ENCODE data around the gene MYH1. TPM values are rescaled to one million over a fixed set of nuclear protein-coding genes. Genes with fewer than 3 reads are reported as not detected.

Gene MYH1
- total RNA-seq, 2 experiments from 2014 or later, result not detected

DNA sequence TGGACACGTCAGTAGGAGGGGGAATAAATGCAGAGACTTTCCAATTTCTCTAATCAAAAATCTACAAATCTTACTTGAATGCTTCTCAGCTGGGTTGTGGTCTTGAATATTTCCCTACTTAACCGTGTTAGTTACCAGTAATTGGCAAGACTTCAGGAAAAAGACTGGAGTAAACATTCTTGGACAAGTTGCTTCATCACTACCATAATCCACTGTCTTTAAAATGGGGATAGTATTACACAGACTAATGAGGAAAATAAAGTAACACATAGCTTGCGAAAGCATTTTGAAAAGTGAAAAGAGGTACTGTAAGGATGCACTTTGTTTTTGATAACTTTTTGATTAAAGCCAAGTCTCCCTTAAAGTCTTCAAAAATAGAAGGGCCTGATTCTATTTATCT is 18.4 kb downstream of the MYH1 start:
- no peaks in the 10 kb centered on the region for H3K9me3 ChIP-seq (ENCODE audit: control insufficient read depth in 1 of 2, insufficient read depth in 1 of 2, low read length in 2 of 2)
- ChIA-PET POLR2A (no interaction called here), CTCF (no interaction called here)
- TF ChIP-seq, protein P1, sequence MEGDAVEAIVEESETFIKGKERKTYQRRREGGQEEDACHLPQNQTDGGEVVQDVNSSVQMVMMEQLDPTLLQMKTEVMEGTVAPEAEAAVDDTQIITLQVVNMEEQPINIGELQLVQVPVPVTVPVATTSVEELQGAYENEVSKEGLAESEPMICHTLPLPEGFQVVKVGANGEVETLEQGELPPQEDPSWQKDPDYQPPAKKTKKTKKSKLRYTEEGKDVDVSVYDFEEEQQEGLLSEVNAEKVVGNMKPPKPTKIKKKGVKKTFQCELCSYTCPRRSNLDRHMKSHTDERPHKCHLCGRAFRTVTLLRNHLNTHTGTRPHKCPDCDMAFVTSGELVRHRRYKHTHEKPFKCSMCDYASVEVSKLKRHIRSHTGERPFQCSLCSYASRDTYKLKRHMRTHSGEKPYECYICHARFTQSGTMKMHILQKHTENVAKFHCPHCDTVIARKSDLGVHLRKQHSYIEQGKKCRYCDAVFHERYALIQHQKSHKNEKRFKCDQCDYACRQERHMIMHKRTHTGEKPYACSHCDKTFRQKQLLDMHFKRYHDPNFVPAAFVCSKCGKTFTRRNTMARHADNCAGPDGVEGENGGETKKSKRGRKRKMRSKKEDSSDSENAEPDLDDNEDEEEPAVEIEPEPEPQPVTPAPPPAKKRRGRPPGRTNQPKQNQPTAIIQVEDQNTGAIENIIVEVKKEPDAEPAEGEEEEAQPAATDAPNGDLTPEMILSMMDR (IDR thresholded peaks at IDR 0.05), result no peak
- H3K4me3 ChIP-seq (ENCODE audit: low read length), result no peak overlapping the region
- DNase-seq (no peak), ATAC-seq (ENCODE audit: poor library complexity) (no peak)
- no peak overlapping the region for H3K4me3 Mint-ChIP-seq
- no peaks in the 10 kb centered on the region for H3K36me3 Mint-ChIP-seq (ENCODE audit: low read depth)
- intact Hi-C loops (cut with DNase I, micrococcal nuclease), result no loop called here
- H3K27ac Mint-ChIP-seq, result no peak overlapping the region
- H3K27me3 Mint-ChIP-seq, result no peaks in the 10 kb centered on the region
- no peaks in the 10 kb centered on the region for H3K36me3 ChIP-seq (ENCODE audit: insufficient read depth, low read length)
- H3K9me3 Mint-ChIP-seq, result no peaks in the 10 kb centered on the region
- no peaks in the 10 kb centered on the region for H3K4me1 Mint-ChIP-seq (ENCODE audit: low read depth)
- no peaks in the 10 kb centered on the region for H3K27me3 ChIP-seq (ENCODE audit: control insufficient read depth in 1 of 2, insufficient read depth in 2 of 2, low read length in 2 of 2)
- H3K27ac ChIP-seq (ENCODE audit: low read depth in 1 of 2, low read length in 2 of 2), result no peak overlapping the region
- no peaks in the 10 kb centered on the region for H3K4me1 ChIP-seq (ENCODE audit: insufficient read depth, low read length)

DNA sequence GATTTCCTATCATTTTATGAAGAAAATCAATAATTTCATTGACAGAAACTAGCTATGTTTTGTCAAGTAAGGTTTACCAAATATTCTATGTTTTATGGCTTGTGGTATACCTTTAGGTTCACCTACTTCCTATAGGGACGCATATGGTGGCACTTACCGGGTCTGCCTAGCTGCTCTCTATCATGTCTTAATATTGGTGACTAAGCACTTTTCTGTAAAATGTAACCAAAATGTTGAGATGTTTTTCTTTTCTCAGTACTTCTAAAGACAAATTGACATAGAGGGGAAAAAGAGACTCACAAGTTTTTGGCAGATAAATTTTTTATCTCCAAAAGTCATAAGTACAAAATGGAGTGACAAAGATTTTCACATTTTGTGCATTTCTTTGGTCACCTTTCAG is 26.3 kb downstream of the MYH1 start:
- Mint-ChIP-seq H3K9me3 (peaks cover 17% of the 10 kb centered on the region), H3K27ac (no peak overlapping the region), H3K27me3 (no peaks in the 10 kb centered on the region), H3K4me3 (no peak overlapping the region), H3K4me1 (ENCODE audit: low read depth) (no peaks in the 10 kb centered on the region), H3K36me3 (ENCODE audit: low read depth) (no peaks in the 10 kb centered on the region)
- Histone ChIP-seq H3K4me1 (ENCODE audit: insufficient read depth, low read length) (no peaks in the 10 kb centered on the region), H3K4me3 (ENCODE audit: low read length) (no peak overlapping the region), H3K36me3 (ENCODE audit: insufficient read depth, low read length) (no peaks in the 10 kb centered on the region), H3K27me3 (ENCODE audit: control insufficient read depth in 1 of 2, insufficient read depth in 2 of 2, low read length in 2 of 2) (no peaks in the 10 kb centered on the region), H3K9me3 (ENCODE audit: control insufficient read depth in 1 of 2, insufficient read depth in 1 of 2, low read length in 2 of 2) (peaks cover 0 to 10% of the 10 kb centered on the region in 2 experiments), H3K27ac (ENCODE audit: low read depth in 1 of 2, low read length in 2 of 2) (no peak overlapping the region)
- no peak for ATAC-seq (ENCODE audit: poor library complexity)
- no peak for DNase-seq
- intact Hi-C loops (cut with DNase I, micrococcal nuclease), result no loop called here
- ChIA-PET CTCF (no interaction called here), POLR2A (no interaction called here)
- TF ChIP-seq, protein P1 (IDR thresholded peaks at IDR 0.05), result no peak

DNA sequence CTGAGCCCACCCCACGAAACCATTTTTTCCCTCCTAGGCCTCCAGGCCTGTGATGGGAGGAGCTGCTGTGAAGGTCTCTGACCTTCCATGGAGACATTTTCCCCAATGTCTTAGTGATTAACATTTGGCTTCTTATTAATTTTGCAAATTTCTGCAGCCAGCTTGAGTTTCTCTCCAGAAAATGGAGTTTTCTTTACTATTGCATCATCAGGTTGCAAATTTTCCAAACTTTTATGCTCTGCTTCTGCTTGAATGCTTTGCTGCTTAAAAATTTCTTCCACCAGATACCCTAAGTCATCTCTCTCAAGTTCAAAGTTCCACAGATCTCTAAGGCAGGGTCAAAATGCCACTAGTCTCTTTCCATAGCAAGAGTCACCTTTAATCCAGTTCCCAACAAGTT is 36.1 kb downstream of the MYH1 start:
- Mint-ChIP-seq H3K9me3 (peaks cover 17% of the 10 kb centered on the region), H3K4me3 (no peak overlapping the region), H3K27me3 (no peaks in the 10 kb centered on the region), H3K36me3 (ENCODE audit: low read depth) (no peaks in the 10 kb centered on the region), H3K27ac (no peak overlapping the region), H3K4me1 (ENCODE audit: low read depth) (no peaks in the 10 kb centered on the region)
- POLR2A ChIA-PET, result no interaction called here
- CTCF ChIA-PET, result no interaction called here
- Histone ChIP-seq H3K27me3 (ENCODE audit: control insufficient read depth in 1 of 2, insufficient read depth in 2 of 2, low read length in 2 of 2) (no peaks in the 10 kb centered on the region), H3K9me3 (ENCODE audit: control insufficient read depth in 1 of 2, insufficient read depth in 1 of 2, low read length in 2 of 2) (peaks cover 0 to 9% of the 10 kb centered on the region in 2 experiments), H3K36me3 (ENCODE audit: insufficient read depth, low read length) (no peaks in the 10 kb centered on the region), H3K4me3 (ENCODE audit: low read length) (no peak overlapping the region), H3K4me1 (ENCODE audit: insufficient read depth, low read length) (no peaks in the 10 kb centered on the region), H3K27ac (ENCODE audit: low read depth in 1 of 2, low read length in 2 of 2) (no peak overlapping the region)
- intact Hi-C loops (cut with DNase I, micrococcal nuclease), result no loop called here
- DNase-seq (no peak), ATAC-seq (ENCODE audit: poor library complexity) (no peak)
- TF ChIP-seq, protein P1 (IDR thresholded peaks at IDR 0.05), result no peak
